ENCODE results near the gene PLEKHH3. TPM values are rescaled to one million over a fixed set of nuclear protein-coding genes. Genes with fewer than 3 reads are reported as not detected.

Gene PLEKHH3
- polyA plus RNA-seq, 1 of the 3 experiments (the other 2 are of a cell fraction), result 12.8 TPM

GRCh38 chr17:42677921-42678781, 1.4 kb upstream of the PLEKHH3 start (continued):
- TF ChIP-seq SIN3A (IDR thresholded peaks at IDR 0.05; ENCODE audit: borderline replicate concordance, low read depth, low read length) (peak; percentile 37; the same call in 1 of the 2 replicates), RXRA (IDR thresholded peaks at IDR 0.05; ENCODE audit: borderline replicate concordance, low read depth) (no peak), CHD2 (IDR thresholded peaks at IDR 0.05; ENCODE audit: low read length, partially characterized antibody) (peak; percentile 97), EP300 (IDR thresholded peaks at IDR 0.05; ENCODE audit: borderline replicate concordance in 1 of 2, low read depth in 1 of 2, low read length in 1 of 2) (no peak), GABPA (IDR thresholded peaks at IDR 0.05; ENCODE audit: low read depth) (no peak), ZBTB33 (IDR thresholded peaks at IDR 0.05; ENCODE audit: borderline replicate concordance, low read depth) (peak; percentile 80; the same call in 1 of the 2 replicates), FOSL2 (IDR thresholded peaks at IDR 0.05; ENCODE audit: borderline replicate concordance, low read depth) (peak; percentile 27; the same call in 1 of the 2 replicates)

GRCh38 chr17:42677012-42677857, 441 bp upstream of the PLEKHH3 start:
- Histone ChIP-seq H3F3A (replicated peaks; ENCODE audit: insufficient read depth) (peaks cover 32% of the 10 kb centered on the region), H3K27me3 (ENCODE audit: insufficient read depth) (no peaks in the 10 kb centered on the region), H3K4me1 (ENCODE audit: control insufficient read depth in 1 of 2, insufficient read depth in 2 of 2, low read depth in 1 of 2, low read length in 1 of 2) (peaks cover 15 to 52% of the 10 kb centered on the region in 2 experiments), H3K4me2 (peak overlapping the region; percentile 90), H3K9me3 (no peaks in the 10 kb centered on the region), H3K9me2 (no peaks in the 10 kb centered on the region), H3K9ac (peak overlapping the region; percentile 83; the same call in 1 of the 2 replicates), H3K36me3 (replicated peaks in 1 of 2; ENCODE audit: control insufficient read depth in 1 of 2, insufficient read depth in 2 of 2, low read length in 1 of 2) (peaks cover 12 to 15% of the 10 kb centered on the region in 2 experiments), H3K4me3 (ENCODE audit: low read depth in 2 of 2, low read length in 1 of 2) (peak overlapping the region; percentile 91 to 98), H2AFZ (ENCODE audit: low read depth) (no peak overlapping the region), H4K20me1 (ENCODE audit: insufficient read depth) (peaks cover 20% of the 10 kb centered on the region), H3K79me2 (ENCODE audit: insufficient read depth) (peaks cover 40% of the 10 kb centered on the region), H3K27ac (ENCODE audit: low read depth in 2 of 2, low read length in 1 of 2) (peak overlapping the region; percentile 87 to 99)
- peak; percentile 97 for DNase-seq
- ChIA-PET CTCF (interaction anchor here (0.6 to 8.9 kb wide), 12 partner anchors 8 to 146 kb away, joined by 3 to 221 read pairs (median 5); partner anchors contain the start of genes MLX, PSMC3IP, RETREG3 and TUBG1), POLR2A (interaction anchor here (0.8 to 6.0 kb wide), 10 partner anchors 10 to 140 kb away, joined by 3 to 63 read pairs (median 8); partner anchors contain the start of genes PSMC3IP, RETREG3, TUBG1 and TUBG2)
- TF ChIP-seq TEAD4 (IDR thresholded peaks at IDR 0.05; ENCODE audit: borderline replicate concordance, insufficient read depth) (no peak), RFX5 (IDR thresholded peaks at IDR 0.05; ENCODE audit: low read length) (peak; percentile 93), NFIC (IDR thresholded peaks at IDR 0.05; ENCODE audit: borderline replicate concordance) (0 out of 2 replicates have a peak, but pooled peaks have one; percentile 28), EP300 (IDR thresholded peaks at IDR 0.05; ENCODE audit: borderline replicate concordance in 1 of 2, low read depth in 1 of 2, low read length in 1 of 2) (0 out of 4 replicates have a peak, but pooled peaks of 1 of the 2 experiments have one; percentile 1), IRF3 (IDR thresholded peaks at IDR 0.05; ENCODE audit: low read depth, low read length) (peak; percentile 58; the same call in 1 of the 2 replicates), GABPA (IDR thresholded peaks at IDR 0.05; ENCODE audit: low read depth) (no peak), CHD2 (IDR thresholded peaks at IDR 0.05; ENCODE audit: low read length, partially characterized antibody) (peak; percentile 65), USF2 (IDR thresholded peaks at IDR 0.05; ENCODE audit: borderline replicate concordance, low read depth, low read length) (peak; percentile 81), USF1 (IDR thresholded peaks at IDR 0.05; ENCODE audit: borderline replicate concordance, low read depth) (peak; percentile 94)
- 10% methylated on average over 21 of the region's 33 CpGs for WGBS (ENCODE audit: low lambda C conversion rate)
